ENCODE measurements around the gene GALNT2. TPM values are rescaled to one million over a fixed set of nuclear protein-coding genes. Genes with fewer than 3 reads are reported as not detected.

Gene GALNT2
- total and polyA plus RNA-seq, 4 donors = 47.5 to 182 (median 114) TPM

- no peaks in the 10 kb centered on the region for H3K27me3 ChIP-seq (ENCODE audit: control insufficient read depth in 4 of 4, insufficient read depth in 4 of 4, low read length in 3 of 4)
- no peak overlapping the region for H3K9ac ChIP-seq (ENCODE audit: low read depth in 1 of 2, low read length in 2 of 2)
- no peak for TF ChIP-seq GABPA (IDR thresholded peaks at IDR 0.05 in 1 of 2, conservative IDR thresholded peaks at IDR 0.05 in 1 of 2)
- TF ChIP-seq REST (IDR thresholded peaks at IDR 0.05) = no peak
- no peak for TF ChIP-seq HNF4G (IDR thresholded peaks at IDR 0.05)
- TF ChIP-seq HNF4A (conservative IDR thresholded peaks at IDR 0.05) = no peak
- TF ChIP-seq ZBTB33 (IDR thresholded peaks at IDR 0.05) = no peak
- no peak for TF ChIP-seq CTCF (IDR thresholded peaks at IDR 0.05; ENCODE audit: low read depth, low read length, missing input control)
- no peak for TF ChIP-seq RAD21 (IDR thresholded peaks at IDR 0.05)
- TF ChIP-seq MAX (IDR thresholded peaks at IDR 0.05) = no peak
- no peak for TF ChIP-seq EGR1 (IDR thresholded peaks at IDR 0.05; ENCODE audit: low read depth in 2 of 2)
- no peak for TF ChIP-seq SP1 (IDR thresholded peaks at IDR 0.05)
- H3K36me3 ChIP-seq (ENCODE audit: control insufficient read depth in 4 of 4, insufficient read depth in 3 of 4, low read depth in 1 of 4, low read length in 3 of 4) = peaks cover 2 to 29% (median 15%) of the 10 kb centered on the region in 4 donors
- H3K4me1 ChIP-seq (ENCODE audit: control insufficient read depth in 4 of 4, insufficient read depth in 4 of 4, low read length in 3 of 4) = no peaks in the 10 kb centered on the region
- no peak overlapping the region for H3K4me3 ChIP-seq (ENCODE audit: low read depth in 1 of 3, low read length in 3 of 3)
- no peak for DNase-seq (ENCODE audit: low spot score)
- no peaks in the 10 kb centered on the region for H3K9me3 ChIP-seq (ENCODE audit: control insufficient read depth in 4 of 4, low read length in 3 of 4)
- no peak overlapping the region for H3K27ac ChIP-seq (ENCODE audit: low read depth in 1 of 2, low read length in 2 of 2)
- 96% methylated on average over 11 of the region's 11 CpGs for WGBS
These were observed 169.4 kb downstream of the GALNT2 start for GRCh38 chr1:230236301-230237008.

- H3K27me3 ChIP-seq (ENCODE audit: control insufficient read depth in 4 of 4, insufficient read depth in 4 of 4, low read length in 3 of 4) = no peaks in the 10 kb centered on the region
- no peak overlapping the region for H3K4me3 ChIP-seq (ENCODE audit: low read depth in 1 of 3, low read length in 3 of 3)
- H3K36me3 ChIP-seq (ENCODE audit: control insufficient read depth in 4 of 4, insufficient read depth in 3 of 4, low read depth in 1 of 4, low read length in 3 of 4) = peaks cover 2 to 29% (median 17%) of the 10 kb centered on the region in 4 donors
- WGBS = 82% methylated on average over 3 of the region's 3 CpGs
- DNase-seq (ENCODE audit: low spot score) = no peak
- H3K9me3 ChIP-seq (ENCODE audit: control insufficient read depth in 4 of 4, low read length in 3 of 4) = no peaks in the 10 kb centered on the region
- no peak overlapping the region for H3K9ac ChIP-seq (ENCODE audit: low read depth in 1 of 2, low read length in 2 of 2)
- H3K4me1 ChIP-seq (ENCODE audit: control insufficient read depth in 4 of 4, insufficient read depth in 4 of 4, low read length in 3 of 4) = no peaks in the 10 kb centered on the region
- H3K27ac ChIP-seq (ENCODE audit: low read depth in 1 of 2, low read length in 2 of 2) = no peak overlapping the region
- TF ChIP-seq ZBTB33 (IDR thresholded peaks at IDR 0.05) (no peak), SP1 (IDR thresholded peaks at IDR 0.05) (no peak), RAD21 (IDR thresholded peaks at IDR 0.05) (no peak), JUND (IDR thresholded peaks at IDR 0.05) (no peak), TAF1 (conservative IDR thresholded peaks at IDR 0.05) (no peak), RXRA (IDR thresholded peaks at IDR 0.05) (no peak), REST (IDR thresholded peaks at IDR 0.05) (no peak), CTCF (IDR thresholded peaks at IDR 0.05; ENCODE audit: low read depth, low read length, missing input control) (no peak), GABPA (IDR thresholded peaks at IDR 0.05 in 1 of 2, conservative IDR thresholded peaks at IDR 0.05 in 1 of 2) (no peak)
These were observed 170.0 kb downstream of the GALNT2 start for GRCh38 chr1:230237009-230237370.
